ENCODE data around the gene IFNL4. TPM values are rescaled to one million over a fixed set of nuclear protein-coding genes. Genes with fewer than 3 reads are reported as not detected.

Gene IFNL4
- total RNA-seq, 1 donor from 2014 or later: not detected

Other genes with a start within 250 kb of the IFNL4 start
- 41.9 TPM for gene FBXO27, start 216.3 kb downstream of the IFNL4 start, total RNA-seq
- gene ACP7, start 164.5 kb downstream of the IFNL4 start, total RNA-seq: 0.32 TPM
- gene PAK4, start 123.1 kb downstream of the IFNL4 start, total RNA-seq: 40.8 TPM
- 298 TPM for gene NCCRP1, start 51.9 kb downstream of the IFNL4 start, total RNA-seq
- gene SYCN, start 44.6 kb downstream of the IFNL4 start, total RNA-seq: not detected
- gene IFNL3, start 3.9 kb downstream of the IFNL4 start, total RNA-seq: not detected
- not detected for gene IFNL2, start 19.5 kb upstream of the IFNL4 start, total RNA-seq
- not detected for gene IFNL1, start 47.6 kb upstream of the IFNL4 start, total RNA-seq
- gene LRFN1, start 72.0 kb upstream of the IFNL4 start, total RNA-seq: 0.08 TPM
- gene GMFG, start 87.2 kb upstream of the IFNL4 start, total RNA-seq: 2.3 TPM
- gene SAMD4B, start 93.6 kb upstream of the IFNL4 start, total RNA-seq: 53.3 TPM
- gene PAF1, start 142.2 kb upstream of the IFNL4 start, total RNA-seq: 29.5 TPM
- 21.4 TPM for gene MED29, start 142.5 kb upstream of the IFNL4 start, total RNA-seq
- 141 TPM for gene ZFP36, start 158.0 kb upstream of the IFNL4 start, total RNA-seq
- 12.8 TPM for gene PLEKHG2, start 163.8 kb upstream of the IFNL4 start, total RNA-seq
- 2,374 TPM for gene RPS16, start 187.1 kb upstream of the IFNL4 start, total RNA-seq
- 46.6 TPM for gene SUPT5H, start 196.7 kb upstream of the IFNL4 start, total RNA-seq
- 55.6 TPM for gene TIMM50, start 232.0 kb upstream of the IFNL4 start, total RNA-seq

Data from esophagus mucosa (tissue), 1 donor.